DMS79 (cell line): ENCODE results near the gene RABGAP1L.
"Not testable (repeated sequence)": the region's sequence is repeated elsewhere in the genome, so short reads cannot be mapped to it uniquely, and the experiment has no call there.

Experiments
- DNase-seq: peaks from one replicate; lab custom pipeline; 2025; lab: John Stamatoyannopoulos, UW

The RABGAP1L gene

GRCh38 chr1:174153085-174153824 is 6.1 kb upstream of the RABGAP1L start:
- DNase-seq, result no peak

- no peak for DNase-seq
These were observed 5.6 kb upstream of the RABGAP1L start for GRCh38 chr1:174153825-174154107.

- no peak for DNase-seq
These were observed 2.9 kb upstream of the RABGAP1L start for GRCh38 chr1:174156437-174156836.

GRCh38 chr1:174157157-174157806 is 2.0 kb upstream of the RABGAP1L start:
- no peak for DNase-seq

GRCh38 chr1:174158767-174159251 is 511 bp upstream of the RABGAP1L start:
- DNase-seq, result no peak

- DNase-seq, result no peak
These were observed 771 bp downstream of the RABGAP1L start for GRCh38 chr1:174160109-174160473.

GRCh38 chr1:174160603-174161002 is 1.3 kb downstream of the RABGAP1L start:
- DNase-seq, result no peak

GRCh38 chr1:174161813-174162212 is 2.5 kb downstream of the RABGAP1L start:
- no peak for DNase-seq

- DNase-seq, result no peak
These were observed 5.5 kb downstream of the RABGAP1L start for GRCh38 chr1:174164826-174165225.

- DNase-seq, result no peak
These were observed 6.3 kb downstream of the RABGAP1L start for GRCh38 chr1:174165471-174166137.

GRCh38 chr1:174166530-174167264 is 7.4 kb downstream of the RABGAP1L start:
- no peak for DNase-seq

- no peak for DNase-seq
These were observed 8.0 kb downstream of the RABGAP1L start for GRCh38 chr1:174167265-174167803.

- DNase-seq, result no peak
These were observed 10.0 kb downstream of the RABGAP1L start for GRCh38 chr1:174169342-174169741.

GRCh38 chr1:174171073-174171472 is 11.8 kb downstream of the RABGAP1L start:
- no peak for DNase-seq

- no peak for DNase-seq
These were observed 15.4 kb downstream of the RABGAP1L start for GRCh38 chr1:174174461-174175329.

GRCh38 chr1:174178459-174178858 is 19.1 kb downstream of the RABGAP1L start:
- not testable (repeated sequence) for DNase-seq

GRCh38 chr1:174189428-174190062 is 30.2 kb downstream of the RABGAP1L start:
- no peak for DNase-seq

GRCh38 chr1:174190691-174191199 is 31.4 kb downstream of the RABGAP1L start:
- DNase-seq, result no peak

GRCh38 chr1:174191349-174191862 is 32.1 kb downstream of the RABGAP1L start:
- DNase-seq, result no peak

GRCh38 chr1:174194461-174194860 is 35.1 kb downstream of the RABGAP1L start:
- no peak for DNase-seq
